GM20000 (cell line): ENCODE results near the gene INHBC.

Experiments
- DNase-seq: peaks from one replicate; pipeline ENCODE4 v3.0.0; 2012; ENCODE audit warnings: low spot score
- CTCF ChIP-seq: IDR thresholded peaks from 2 replicates; pipeline ENCODE4 v1.5.1; 2012; ENCODE audit warnings: mild to moderate bottlenecking, control low read depth; ENCODE audit errors: extremely low read depth, missing control alignments

Gene INHBC

GRCh38 chr12:57465030-57465746, 30.6 kb downstream of the INHBC start:
- DNase-seq, result no peak
- TF ChIP-seq CTCF, result no peak

DNA sequence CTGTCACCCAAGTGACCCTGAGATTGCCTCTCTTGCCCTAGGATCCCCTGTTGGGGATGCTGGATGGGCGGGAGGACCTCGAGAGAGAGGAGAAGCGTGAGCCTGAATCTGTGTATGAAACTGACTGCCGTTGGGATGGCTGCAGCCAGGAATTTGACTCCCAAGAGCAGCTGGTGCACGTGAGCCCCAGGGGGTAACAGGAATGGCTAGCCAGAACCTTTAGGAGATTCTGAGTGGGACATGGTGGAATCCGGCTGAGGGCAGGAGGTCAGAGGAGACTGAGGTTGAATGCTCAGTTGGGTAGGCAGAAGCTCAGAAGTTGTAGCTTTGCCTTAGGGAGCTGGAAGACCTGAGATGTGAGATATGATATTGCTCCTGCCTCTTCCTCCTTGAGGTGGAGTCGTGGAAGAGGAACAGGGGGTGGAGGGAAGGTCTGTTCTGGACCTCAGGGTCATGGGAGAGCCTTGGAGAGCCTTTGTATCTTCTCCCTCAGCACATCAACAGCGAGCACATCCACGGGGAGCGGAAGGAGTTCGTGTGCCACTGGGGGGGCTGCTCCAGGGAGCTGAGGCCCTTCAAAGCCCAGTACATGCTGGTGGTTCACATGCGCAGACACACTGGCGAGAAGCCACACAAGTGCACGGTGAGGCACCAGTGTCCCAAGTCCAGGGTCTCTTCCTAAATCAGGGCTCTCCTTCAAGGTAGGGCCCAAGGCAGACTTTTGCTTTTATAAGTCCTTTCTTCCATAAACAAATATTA, 31.3 kb downstream of the INHBC start:
- DNase-seq, result no peak
- no peak for TF ChIP-seq CTCF

DNA sequence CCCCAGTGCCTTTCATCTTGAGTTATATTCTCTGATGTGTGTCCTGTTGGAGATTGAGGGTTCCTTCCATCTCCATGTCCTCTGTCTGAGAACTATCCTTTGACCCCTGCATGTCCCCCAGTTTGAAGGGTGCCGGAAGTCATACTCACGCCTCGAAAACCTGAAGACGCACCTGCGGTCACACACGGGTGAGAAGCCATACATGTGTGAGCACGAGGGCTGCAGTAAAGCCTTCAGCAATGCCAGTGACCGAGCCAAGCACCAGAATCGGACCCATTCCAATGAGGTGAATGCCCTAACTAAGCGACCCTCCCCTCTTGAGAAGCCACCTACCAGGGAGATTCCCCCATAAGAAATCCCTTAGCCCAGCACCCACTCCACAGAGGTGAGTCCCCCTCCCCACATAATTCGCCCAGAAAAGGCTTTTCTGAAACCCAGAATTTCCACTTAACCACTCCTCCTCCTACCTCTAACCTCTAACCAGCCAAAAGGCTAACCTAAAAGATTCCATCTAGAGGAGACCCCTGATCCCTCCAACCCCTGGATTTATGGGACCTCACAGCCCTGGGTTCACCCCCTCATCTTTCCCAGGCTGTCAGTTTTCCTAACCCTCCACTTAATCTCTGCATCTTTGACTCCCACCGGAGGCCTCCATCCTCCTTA, 32.8 kb downstream of the INHBC start:
- TF ChIP-seq CTCF, result no peak
- DNase-seq, result no peak

- TF ChIP-seq CTCF, result no peak
- no peak for DNase-seq
Measured at GRCh38 chr12:57467915-57468314, 33.3 kb downstream of the INHBC start.

GRCh38 chr12:57469296-57470164, 34.9 kb downstream of the INHBC start:
- no peak for DNase-seq
- TF ChIP-seq CTCF, result no peak

GRCh38 chr12:57470286-57470969, 35.8 kb downstream of the INHBC start:
- TF ChIP-seq CTCF, result no peak
- no peak for DNase-seq
